ENCODE data around the gene CLCNKA.

DNA sequence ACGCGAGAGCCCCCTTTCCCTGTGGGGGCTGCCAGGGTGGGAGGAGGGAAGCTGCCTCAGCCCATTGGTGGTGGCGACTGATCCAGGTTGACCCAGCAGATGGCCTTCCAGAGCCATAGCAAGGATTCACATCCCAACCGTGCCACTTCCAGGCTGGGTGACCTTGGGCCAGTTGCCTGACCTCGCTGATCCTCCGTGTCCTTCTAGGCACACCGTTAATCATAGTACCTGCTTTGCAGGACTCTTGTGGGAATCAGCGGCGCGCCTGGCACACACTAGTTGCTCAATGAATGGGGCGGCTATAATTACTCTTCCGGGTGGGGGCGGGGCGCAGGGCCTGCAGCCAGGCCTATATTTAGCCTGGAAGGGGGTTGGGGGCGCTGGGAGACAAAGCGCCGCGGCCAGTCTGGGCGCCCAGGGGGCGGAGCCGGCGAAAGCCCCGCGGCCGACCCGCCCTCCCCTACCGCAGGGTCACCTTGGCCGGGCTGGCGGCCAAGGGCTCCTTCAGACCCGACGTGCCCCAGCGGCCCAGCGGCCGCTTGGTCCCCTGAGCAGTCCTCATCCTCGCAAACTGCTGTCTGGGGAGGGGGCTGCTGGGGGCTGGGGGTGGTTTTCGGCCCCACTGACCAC, 9.1 kb upstream of the CLCNKA start:
- TF ChIP-seq REST (IDR thresholded peaks at IDR 0.05) = no peak
- no peak for TF ChIP-seq CTCF (IDR thresholded peaks at IDR 0.05; ENCODE audit: low read depth, low read length, missing input control)
- peak in 1 of 2 donors; percentile 39 for TF ChIP-seq RAD21 (IDR thresholded peaks at IDR 0.05)
- no peak for TF ChIP-seq GABPA (IDR thresholded peaks at IDR 0.05 in 1 of 2, conservative IDR thresholded peaks at IDR 0.05 in 1 of 2)
- no peak for TF ChIP-seq TAF1 (conservative IDR thresholded peaks at IDR 0.05)
- no peak for TF ChIP-seq EGR1 (IDR thresholded peaks at IDR 0.05; ENCODE audit: low read depth in 2 of 2)
- no peak for TF ChIP-seq MAX (IDR thresholded peaks at IDR 0.05)
- TF ChIP-seq SP1 (IDR thresholded peaks at IDR 0.05) = peak; percentile 27
